GM23338 (cell line): Measurements from ENCODE around the gene SLC51B. TPM values are rescaled to one million over a fixed set of nuclear protein-coding genes. Genes with fewer than 3 reads are reported as not detected.

ENCODE experiments used
- ATAC-seq: fragments of 200-7000 bp; cut with Tn5 transposase; 3 replicates; pipeline ENCODE4 v1.9.1; 2020
- DNase-seq: peaks from one replicate; pipeline ENCODE4 v3.0.0-alpha.2; 2015; ENCODE audit warnings: low spot score
- H2AFZ ChIP-seq: fragments of 200-600 bp; sonication (generic); 2 replicates; pipeline ENCODE4 v1.8.0; 2016; ENCODE audit warnings: antibody characterized with exemption, mild to moderate bottlenecking, moderate library complexity
- H3F3A ChIP-seq: fragments of 200-600 bp; sonication (generic); replicated peaks from 2 replicates; pipeline ENCODE4 v1.8.0; 2017; ENCODE audit warnings: antibody characterized with exemption, mixed run types, low read depth
- H3K27ac ChIP-seq: fragments of 200-600 bp; sonication (generic); 2 replicates; pipeline ENCODE4 v1.6.1; 2016; ENCODE audit warnings: low read depth
- H3K27me3 ChIP-seq: fragments of 200-600 bp; sonication (generic); 2 replicates; pipeline ENCODE4 v1.8.0; 2016; ENCODE audit warnings: mild to moderate bottlenecking, mixed run types, moderate library complexity; ENCODE audit not compliant: insufficient read depth
- H3K36me3 ChIP-seq: fragments of 200-600 bp; sonication (generic); 2 replicates; pipeline ENCODE4 v1.8.0; 2016; ENCODE audit warnings: mild to moderate bottlenecking; ENCODE audit not compliant: insufficient read depth
- H3K4me1 ChIP-seq: fragments of 200-600 bp; sonication (generic); 2 replicates; pipeline ENCODE4 v1.8.0; 2016; ENCODE audit warnings: mild to moderate bottlenecking, moderate library complexity; ENCODE audit not compliant: insufficient read depth
- H3K4me2 ChIP-seq: fragments of 200-600 bp; sonication (generic); 2 replicates; pipeline ENCODE4 v1.7.1; 2017; ENCODE audit warnings: mixed run types
- H3K4me3 ChIP-seq: fragments of 200-600 bp; sonication (generic); 2 replicates; pipeline ENCODE4 v1.6.1; 2016; ENCODE audit warnings: mixed run types
- H3K79me2 ChIP-seq: fragments of 200-600 bp; sonication (generic); replicated peaks from 2 replicates; pipeline ENCODE4 v1.8.0; 2017; ENCODE audit warnings: mild to moderate bottlenecking; ENCODE audit not compliant: insufficient read depth
- H3K9me2 ChIP-seq: fragments of 200-600 bp; sonication (generic); 2 replicates; pipeline ENCODE4 v1.8.0; 2017; ENCODE audit not compliant: insufficient read depth
- H4K20me1 ChIP-seq: fragments of 200-600 bp; sonication (generic); replicated peaks from 2 replicates; pipeline ENCODE4 v1.8.0; 2017; ENCODE audit warnings: mild to moderate bottlenecking; ENCODE audit not compliant: insufficient read depth
- H3K27ac Mint-ChIP-seq: 2 replicates; pipeline ENCODE4 v1.8.0; 2020; ENCODE audit warnings: inconsistent platforms, mild to moderate bottlenecking, moderate library complexity, mixed read lengths
- H3K27me3 Mint-ChIP-seq: 3 replicates; pipeline ENCODE4 v1.8.0; 2022; ENCODE audit warnings: low read depth, mild to moderate bottlenecking, moderate library complexity, mixed read lengths, inconsistent platforms; ENCODE audit not compliant: insufficient read depth, poor library complexity
- H3K36me3 Mint-ChIP-seq: 3 replicates; pipeline ENCODE4 v1.8.0; 2021; ENCODE audit warnings: low read depth, mild to moderate bottlenecking, inconsistent platforms, moderate library complexity, mixed read lengths
- H3K4me1 Mint-ChIP-seq: 3 replicates; pipeline ENCODE4 v1.8.0; 2020; ENCODE audit warnings: mild to moderate bottlenecking, inconsistent platforms, mixed read lengths
- H3K4me3 Mint-ChIP-seq: 3 replicates; pipeline ENCODE4 v1.8.0; 2021; ENCODE audit warnings: moderate library complexity, mild to moderate bottlenecking, inconsistent platforms, mixed read lengths
- H3K9me3 Mint-ChIP-seq: 3 replicates; pipeline ENCODE4 v1.8.0; 2020; ENCODE audit warnings: moderate library complexity, mild to moderate bottlenecking, inconsistent platforms, mixed read lengths
- CREB1 ChIP-seq: fragments of 250-450 bp; sonication (Bioruptor Pico); IDR thresholded peaks from 2 replicates; pipeline ENCODE4 v1.5.0; 2020; ENCODE audit warnings: low read depth, mild to moderate bottlenecking, moderate library complexity
- CTCF ChIP-seq, 2 experiments: fragments of 200-600 bp in 1 of 2; sonication (generic) in 1 of 2; conservative IDR thresholded peaks; 2 replicates each; pipeline versions ENCODE4 v1.5.1 to v1.6.1; 2016 to 2017; ENCODE audit warnings: antibody characterized with exemption in 2 of 2, low read depth in 2 of 2, mild to moderate bottlenecking in 2 of 2, moderate library complexity in 1 of 2
- EZH2 ChIP-seq: fragments of 200-600 bp; sonication (generic); IDR thresholded peaks from one replicate; pipeline ENCODE4 v1.8.0; 2017; ENCODE audit warnings: antibody characterized with exemption, mild to moderate bottlenecking, low read depth; ENCODE audit not compliant: unreplicated experiment
- NANOG ChIP-seq: IDR thresholded peaks from 2 replicates; pipeline ENCODE4 v1.6.1; 2016; ENCODE audit warnings: antibody characterized with exemption, borderline replicate concordance
- POLR2AphosphoS5 ChIP-seq: IDR thresholded peaks from 2 replicates; pipeline ENCODE4 v1.6.1; 2016; ENCODE audit warnings: antibody characterized with exemption, low read depth
- ZNF331 ChIP-seq: fragments of 250-450 bp; sonication (Bioruptor Pico); IDR thresholded peaks from 2 replicates; pipeline ENCODE4 v1.5.0; 2020; ENCODE audit warnings: low read depth, mild to moderate bottlenecking, moderate library complexity
- ZNF462 ChIP-seq: fragments of 250-450 bp; sonication (Bioruptor Pico); IDR thresholded peaks from 2 replicates; pipeline ENCODE4 v1.5.0; 2020; ENCODE audit warnings: mild to moderate bottlenecking, moderate library complexity
- polyA plus RNA-seq: library from polyadenylated mRNA; unstranded; fragments of >200 nt; fragmentation: Nextera tagmentation; extraction: Ambion mirVana; gene quantifications from 2 replicates; pipeline ENCODE4 v1.2.1, GENCODE V29; 2016
- total RNA-seq: library from RNA; depleted of rRNA; stranded (reverse); fragments of >200 nt; shearing (Covaris generic); gene quantifications from 2 replicates; pipeline ENCODE4 v1.2.3, GENCODE V29; 2014

Gene SLC51B
- total and polyA plus RNA-seq, 2 experiments from 2014 or later, result not detected

- Histone ChIP-seq H4K20me1 (no peaks in the 10 kb centered on the region), H3K79me2 (no peaks in the 10 kb centered on the region), H2AFZ (peak overlapping the region; percentile 76; the same call in 1 of the 2 replicates), H3K36me3 (no peaks in the 10 kb centered on the region), H3K27me3 (no peaks in the 10 kb centered on the region), H3K4me1 (peaks cover 41% of the 10 kb centered on the region), H3K4me3 (no peak overlapping the region), H3F3A (peaks cover 21% of the 10 kb centered on the region), H3K4me2 (no peak overlapping the region), H3K27ac (no peak overlapping the region), H3K9me2 (no peaks in the 10 kb centered on the region)
- TF ChIP-seq CTCF (conservative IDR thresholded peaks at IDR 0.05; ENCODE audit: low read depth in 2 of 2), result peak; percentile 67 to 86
- no peak for TF ChIP-seq NANOG
- TF ChIP-seq CREB1 (CRISPR knock-in tag), result no peak
- no peak for TF ChIP-seq ZNF331 (CRISPR knock-in tag)
- Mint-ChIP-seq H3K9me3 (no peaks in the 10 kb centered on the region), H3K27me3 (peaks cover 17% of the 10 kb centered on the region), H3K4me3 (no peak overlapping the region), H3K27ac (no peak overlapping the region; the same call in 1 of the 2 replicates), H3K4me1 (peaks cover 64% of the 10 kb centered on the region), H3K36me3 (no peaks in the 10 kb centered on the region)
- ATAC-seq (peak; percentile 63), DNase-seq (peak; percentile 84)
These were observed 40.9 kb downstream of the SLC51B start for GRCh38 chr15:65085990-65086679.

- no peak overlapping the region for H3K4me2 ChIP-seq
- Mint-ChIP-seq H3K36me3 (no peaks in the 10 kb centered on the region), H3K27ac (no peak overlapping the region), H3K9me3 (no peaks in the 10 kb centered on the region), H3K27me3 (peaks cover 17% of the 10 kb centered on the region), H3K4me1 (peaks cover 59% of the 10 kb centered on the region), H3K4me3 (no peak overlapping the region)
- peaks cover 21% of the 10 kb centered on the region for H3F3A ChIP-seq
- H2AFZ ChIP-seq, result peak overlapping the region; percentile 76
- peaks cover 39% of the 10 kb centered on the region for H3K4me1 ChIP-seq
- ATAC-seq (peak; percentile 12), DNase-seq (peak; percentile 49)
- H3K9me2 ChIP-seq, result no peaks in the 10 kb centered on the region
- H3K79me2 ChIP-seq, result no peaks in the 10 kb centered on the region
- H3K27ac ChIP-seq, result no peak overlapping the region
- no peak overlapping the region for H3K4me3 ChIP-seq
- no peaks in the 10 kb centered on the region for H3K27me3 ChIP-seq
- H4K20me1 ChIP-seq, result no peaks in the 10 kb centered on the region
- H3K36me3 ChIP-seq, result no peaks in the 10 kb centered on the region
- TF ChIP-seq NANOG (no peak), CTCF (conservative IDR thresholded peaks at IDR 0.05; ENCODE audit: low read depth in 2 of 2) (peak; percentile 26 to 27; a peak in 2 of 4 replicates), ZNF462 (CRISPR knock-in tag) (no peak), POLR2AphosphoS5 (no peak), EZH2 (no peak)
These were observed 41.5 kb downstream of the SLC51B start for GRCh38 chr15:65086680-65087111.
